HG03159 (cell line): ENCODE results near the gene TNS1.

Source experiments
- ATAC-seq: cut with Tn5 transposase; IDR thresholded peaks from one replicate; pipeline ENCODE4 v1.9.1; 2021; ENCODE audit warnings: mild to moderate bottlenecking, moderate library complexity; ENCODE audit not compliant: unreplicated experiment

TNS1 gene

DNA sequence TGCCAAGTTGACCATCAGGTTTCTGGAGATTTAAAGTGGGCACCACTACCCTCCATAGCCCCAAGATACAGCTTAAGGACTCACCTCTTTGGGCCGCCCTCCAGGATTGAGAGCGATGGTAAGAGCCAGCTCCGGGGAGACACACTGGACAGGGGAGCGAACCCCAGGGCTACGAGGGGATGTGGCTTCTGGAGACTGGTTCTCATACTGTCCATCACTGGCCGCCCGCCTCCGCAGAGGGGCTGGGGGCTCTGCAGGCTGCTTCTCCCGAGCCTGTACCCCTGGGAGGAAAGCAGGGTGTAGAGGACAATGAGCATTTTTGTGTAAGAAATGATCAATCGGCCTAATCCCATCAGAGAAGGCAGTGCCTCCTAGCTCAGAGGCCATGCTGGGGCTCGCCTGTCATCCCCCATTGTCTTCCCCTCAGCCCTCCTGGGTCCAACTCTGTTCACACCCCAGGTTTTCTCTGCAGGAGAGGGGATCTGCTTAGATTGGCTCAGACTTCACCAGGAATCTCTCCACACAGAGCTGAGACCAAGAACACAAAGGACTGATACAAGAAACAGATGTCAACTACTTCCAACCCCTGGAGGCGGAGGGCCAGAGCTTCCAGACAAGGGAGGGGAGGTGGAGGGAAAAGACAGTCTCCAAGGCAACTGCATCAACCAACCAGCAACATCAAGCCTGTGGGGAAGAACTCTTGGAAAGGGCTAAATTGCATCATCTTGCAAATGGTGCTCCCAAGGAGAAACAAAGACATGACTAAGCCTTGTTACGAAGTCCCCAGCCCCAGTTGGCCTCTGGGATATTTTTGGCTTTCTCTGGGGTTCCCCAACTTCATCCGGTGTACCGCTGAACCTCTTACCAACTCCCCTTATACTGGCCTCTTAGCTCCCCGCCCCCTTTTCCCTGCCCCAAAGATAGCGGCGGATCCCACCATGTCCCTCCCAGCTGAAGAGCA is 166.6 kb downstream of the TNS1 start:
- ATAC-seq = no peak

DNA sequence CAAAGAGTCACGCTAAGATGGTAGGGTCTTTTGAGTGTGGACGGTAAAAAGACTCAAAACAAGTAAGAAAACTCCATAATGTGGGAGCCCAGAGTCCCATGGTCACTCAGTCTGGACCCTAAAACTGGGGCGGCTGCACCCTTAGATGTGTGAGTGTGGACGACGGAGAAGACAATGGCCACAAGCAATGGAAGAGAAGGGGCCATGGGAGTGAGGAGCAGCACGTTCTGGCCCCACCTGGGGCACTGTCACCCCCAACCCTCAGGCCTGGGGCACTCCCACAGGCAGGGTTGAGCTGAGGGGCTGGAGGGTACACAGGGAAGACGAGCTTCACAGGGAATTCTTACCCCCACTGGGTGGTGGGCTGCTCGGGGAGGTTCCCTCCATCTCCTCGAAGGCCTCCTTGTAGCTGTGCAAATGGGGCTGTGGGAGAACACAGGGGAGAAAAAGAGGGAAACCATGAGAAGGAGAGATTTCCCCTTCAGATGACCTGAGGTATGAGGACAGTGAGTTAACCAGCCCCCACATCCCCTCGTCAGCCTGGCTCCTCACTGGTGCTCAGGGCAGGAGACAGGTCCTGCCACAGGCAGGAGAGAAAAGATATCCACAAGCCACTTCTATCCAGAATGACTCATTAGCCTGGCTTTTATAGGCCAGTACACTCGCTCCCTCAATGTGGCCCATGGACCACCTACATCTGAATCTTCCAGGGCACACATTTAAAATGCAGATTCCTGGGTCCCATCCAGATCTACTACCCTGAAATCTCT is 167.9 kb downstream of the TNS1 start:
- ATAC-seq = no peak

DNA sequence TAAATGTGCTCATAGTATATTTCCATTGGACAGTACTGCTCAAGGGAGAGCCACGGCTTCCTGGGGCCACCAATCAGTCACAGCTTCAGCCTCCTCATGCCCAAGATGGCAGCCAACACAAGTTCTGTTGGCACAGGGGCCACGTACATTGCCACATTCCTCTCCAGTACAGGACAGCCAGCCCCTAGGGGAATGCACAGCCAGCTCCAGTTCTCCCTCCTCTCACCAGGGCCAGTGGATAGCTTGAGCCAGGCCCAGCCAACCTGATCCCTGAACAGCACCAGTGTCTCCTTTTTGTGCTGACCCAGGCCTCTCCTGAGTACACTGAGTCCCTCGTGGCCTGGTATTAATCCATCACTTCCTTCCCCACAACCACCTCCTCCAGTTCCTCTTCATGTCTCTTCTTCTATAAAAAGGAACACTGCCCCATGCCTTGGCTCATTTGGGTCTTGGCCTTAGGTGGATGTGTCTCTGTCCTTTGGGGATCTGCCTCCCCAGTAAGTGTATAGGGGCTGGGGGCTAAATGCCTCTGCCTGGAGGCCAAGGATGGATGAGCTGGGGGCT is 168.7 kb downstream of the TNS1 start:
- no peak for ATAC-seq

DNA sequence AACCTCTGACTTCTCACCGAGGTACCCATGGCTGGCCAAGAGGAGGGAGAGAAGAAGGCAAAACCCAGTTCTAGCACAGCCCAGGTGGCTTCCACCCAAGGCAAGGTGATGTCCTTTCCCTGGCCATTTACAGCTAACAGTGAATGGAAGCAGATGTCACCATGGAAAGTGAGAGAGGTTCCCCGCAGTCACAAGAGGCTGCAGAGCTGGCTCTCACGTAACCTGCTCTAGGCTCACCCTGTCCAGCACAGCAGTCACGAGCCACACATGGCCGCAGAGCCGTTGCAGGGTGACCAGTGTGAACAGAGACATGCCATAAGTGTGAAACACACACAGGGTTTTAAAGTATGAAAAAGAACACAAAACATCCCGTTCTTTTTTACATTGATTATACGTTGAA is 169.4 kb downstream of the TNS1 start:
- no peak for ATAC-seq

DNA sequence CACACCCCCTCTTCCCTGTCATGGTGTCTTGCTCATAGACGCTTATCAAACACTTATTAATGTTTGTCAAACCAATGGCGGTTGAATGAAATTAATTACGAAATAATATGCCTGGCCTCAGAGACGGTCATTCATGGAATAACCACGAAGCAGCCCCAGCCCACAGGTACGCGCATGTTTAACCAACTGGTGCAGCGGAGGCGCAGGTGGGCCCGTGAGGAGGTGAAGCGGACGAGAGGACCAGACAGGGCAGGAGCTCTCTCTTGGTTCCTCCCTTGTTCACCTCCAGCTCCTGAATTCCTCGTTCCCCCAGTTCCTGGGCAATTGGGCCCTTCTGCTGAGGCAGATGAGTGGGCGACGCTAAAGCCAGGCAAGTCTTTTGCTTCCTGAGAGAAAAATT is 169.8 kb downstream of the TNS1 start:
- no peak for ATAC-seq

DNA sequence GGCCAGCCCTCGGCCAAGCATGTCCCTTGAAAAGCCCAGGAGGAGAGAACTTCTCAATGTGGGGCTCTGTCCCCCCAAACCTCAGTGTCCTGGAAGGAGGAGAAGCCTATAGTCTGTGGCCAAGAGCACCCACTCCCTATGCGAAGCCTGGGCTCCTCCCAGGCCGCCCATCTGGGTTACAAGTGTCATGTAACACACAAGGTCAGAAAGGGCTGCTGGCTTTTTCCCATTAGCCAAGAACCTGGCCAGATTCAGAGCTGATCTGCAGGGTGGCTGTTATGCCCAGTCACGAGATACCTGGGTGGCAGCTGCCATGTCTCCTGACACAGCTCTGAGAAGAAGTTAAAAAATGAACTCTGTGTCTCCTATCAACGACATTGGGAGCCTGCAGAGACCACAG is 170.7 kb downstream of the TNS1 start:
- no peak for ATAC-seq

DNA sequence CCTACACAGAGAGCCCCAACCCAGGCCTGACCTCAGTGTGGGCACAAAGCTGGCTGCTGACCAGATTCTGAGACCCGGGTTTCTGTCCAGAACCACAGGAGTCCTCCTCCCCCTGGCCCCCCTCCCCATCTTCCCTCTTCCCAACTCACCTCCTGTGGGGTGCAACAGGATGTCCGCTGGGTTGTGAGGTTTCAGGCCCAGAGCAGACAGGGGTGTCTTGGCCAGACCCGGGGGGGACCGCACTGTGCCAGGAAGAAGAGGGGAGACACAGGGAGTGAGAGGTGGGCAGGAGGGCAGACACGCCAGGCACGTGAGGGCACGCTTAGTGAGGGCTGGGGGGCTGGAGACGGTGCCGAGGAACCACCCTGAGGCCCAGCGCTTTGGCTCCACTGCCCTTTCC is 171.5 kb downstream of the TNS1 start:
- no peak for ATAC-seq

DNA sequence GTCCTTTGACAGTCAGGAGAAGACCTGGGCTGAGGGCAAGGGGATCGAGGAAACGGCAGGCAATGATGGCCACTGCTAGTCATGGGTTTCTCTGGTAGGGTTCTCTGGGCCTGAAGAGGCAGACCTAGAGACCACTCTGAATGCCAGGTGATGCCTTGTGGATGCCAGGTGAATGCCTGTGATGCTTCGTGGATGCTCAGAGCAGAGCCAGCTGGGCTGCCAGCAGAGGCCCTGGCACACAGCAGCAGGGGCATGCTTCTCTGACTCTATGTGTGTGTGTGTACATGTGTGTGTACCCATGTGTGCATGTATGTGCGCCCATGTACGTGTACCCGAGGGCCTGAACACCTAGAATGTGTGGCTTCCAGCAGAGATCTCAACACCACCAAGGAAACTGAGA is 172.0 kb downstream of the TNS1 start:
- ATAC-seq = no peak

DNA sequence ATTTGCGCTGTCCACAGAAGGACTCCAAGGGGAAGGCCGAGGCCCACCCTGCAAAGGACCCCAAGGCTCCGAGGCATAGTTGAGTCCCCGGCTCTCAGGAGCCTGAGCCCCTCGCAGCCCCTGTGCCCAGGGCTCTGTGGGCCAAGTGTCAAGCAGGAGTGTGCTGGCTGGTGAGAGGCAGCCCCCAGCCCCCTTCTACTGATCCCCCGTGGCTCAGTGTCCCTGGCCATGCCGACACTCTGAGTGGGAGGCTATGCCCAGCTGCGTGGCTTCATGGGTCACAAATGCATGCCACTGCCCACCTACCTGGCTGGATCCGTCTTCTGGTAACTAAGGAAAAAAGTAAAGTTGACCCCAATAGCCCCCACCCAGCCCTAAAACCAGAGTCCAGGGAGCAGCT is 172.7 kb downstream of the TNS1 start:
- no peak for ATAC-seq

DNA sequence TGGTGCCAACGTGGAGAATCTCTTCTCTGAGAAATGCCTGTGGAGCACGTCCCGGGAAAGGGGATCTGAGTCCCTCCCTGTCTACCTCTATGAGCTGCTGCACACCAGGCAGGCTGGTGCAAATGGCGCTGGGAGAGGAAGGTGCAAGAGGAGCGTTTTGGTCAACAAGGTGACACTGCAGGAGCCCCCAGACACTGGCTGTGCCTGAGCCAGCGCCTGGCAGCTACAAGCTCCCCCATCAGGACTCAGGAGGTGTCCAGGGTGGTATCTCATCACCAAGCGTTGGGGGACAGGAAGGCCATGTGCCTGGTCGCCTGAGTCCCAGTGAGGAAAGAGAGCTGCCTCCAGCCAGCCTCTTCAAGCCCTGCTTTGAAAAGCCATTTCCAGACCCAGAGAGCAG is 173.4 kb downstream of the TNS1 start:
- no peak for ATAC-seq

DNA sequence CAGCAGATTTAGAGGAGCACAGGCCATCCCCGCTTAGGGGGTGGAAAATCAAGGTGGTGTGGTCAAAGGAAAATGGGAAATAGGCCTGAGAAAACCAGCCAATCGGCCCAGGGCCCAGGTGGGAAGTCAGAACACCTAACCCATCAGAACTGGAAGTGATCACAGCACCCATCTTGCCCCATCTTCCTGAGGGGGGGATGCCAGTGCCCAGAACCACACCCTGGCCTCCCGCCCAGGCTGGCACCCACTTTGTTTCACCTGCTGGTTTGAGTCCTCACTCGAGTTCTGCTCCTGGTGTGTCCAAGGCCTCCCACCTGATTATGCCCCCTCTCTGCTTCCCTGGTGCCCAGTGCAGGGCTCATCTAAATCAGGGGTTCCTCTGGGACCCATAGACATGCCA is 174.5 kb downstream of the TNS1 start:
- no peak for ATAC-seq

DNA sequence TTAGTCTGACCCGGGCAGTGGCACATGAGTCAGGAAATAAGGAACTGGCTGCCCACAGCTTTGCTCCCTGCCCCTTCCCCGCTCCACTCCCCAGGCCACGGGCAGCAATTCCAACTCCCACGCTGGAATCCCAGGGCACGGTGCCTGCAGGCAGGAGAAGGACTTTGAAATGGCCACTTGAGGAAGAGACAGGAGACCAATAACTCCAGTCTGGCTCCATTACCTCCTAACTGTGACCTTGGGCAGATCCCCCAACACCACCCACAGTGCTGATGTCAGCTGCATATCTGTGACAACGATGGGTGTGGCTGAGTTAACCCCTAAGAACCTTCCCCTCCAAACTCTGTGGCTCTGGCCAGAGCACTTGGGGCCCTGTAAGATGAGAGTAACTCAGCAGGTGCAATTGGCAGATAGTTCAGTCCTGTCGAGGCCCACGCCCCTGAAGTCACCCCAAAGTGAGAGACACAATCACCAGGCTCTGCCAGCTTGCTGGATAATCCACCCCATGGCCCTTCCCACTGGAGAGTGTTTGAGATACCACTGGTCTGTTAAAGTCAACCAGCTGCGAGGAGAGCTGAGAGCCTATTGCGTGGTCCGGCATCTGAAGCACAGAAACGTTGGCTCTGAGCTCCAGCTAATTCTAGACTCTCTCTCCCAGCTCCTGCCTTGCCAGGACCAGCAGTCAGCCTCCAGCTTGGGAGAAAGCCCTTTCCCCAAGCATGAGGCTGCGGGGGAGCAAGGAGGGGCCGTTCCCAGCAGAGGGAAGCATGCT is 175.2 kb downstream of the TNS1 start:
- no peak for ATAC-seq

DNA sequence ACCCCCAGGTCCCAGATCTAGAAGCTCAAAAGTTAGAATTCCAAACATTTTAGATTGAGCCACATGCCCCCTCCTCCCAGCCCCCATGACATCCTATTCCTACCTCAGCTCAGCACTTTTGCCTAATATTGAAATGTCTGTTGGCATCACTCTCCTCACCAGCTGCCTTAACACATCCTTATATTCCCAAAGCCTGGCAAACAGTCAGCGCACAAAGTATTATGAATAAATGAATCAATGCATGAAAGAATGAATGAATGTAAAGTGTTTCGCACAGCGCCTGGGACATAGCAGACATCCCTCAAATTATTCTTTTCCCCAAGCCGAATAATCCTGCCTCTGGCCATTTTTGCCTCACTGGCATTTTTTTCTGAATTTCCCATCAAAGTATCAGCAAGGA is 175.8 kb downstream of the TNS1 start:
- ATAC-seq = no peak

DNA sequence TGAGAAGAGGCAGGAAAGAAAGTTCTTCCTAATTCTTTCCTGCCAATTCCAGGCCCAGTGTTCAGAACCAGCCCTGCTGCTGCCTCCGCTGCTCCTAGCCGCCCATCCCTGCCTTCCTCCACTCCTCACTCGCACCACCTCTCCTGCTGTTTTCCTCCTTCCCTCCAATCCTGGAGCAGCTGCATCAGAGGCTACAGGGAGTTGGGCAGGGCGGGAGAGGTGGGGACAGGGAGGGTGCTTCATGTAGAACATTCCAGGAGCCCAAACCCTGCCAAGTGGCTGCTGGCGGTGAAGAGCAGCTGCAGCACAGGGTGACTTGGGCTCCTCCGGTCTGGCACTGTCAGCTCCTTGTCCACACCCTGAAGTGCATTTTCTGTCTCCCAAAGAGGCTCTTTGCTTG is 176.3 kb downstream of the TNS1 start:
- no peak for ATAC-seq

DNA sequence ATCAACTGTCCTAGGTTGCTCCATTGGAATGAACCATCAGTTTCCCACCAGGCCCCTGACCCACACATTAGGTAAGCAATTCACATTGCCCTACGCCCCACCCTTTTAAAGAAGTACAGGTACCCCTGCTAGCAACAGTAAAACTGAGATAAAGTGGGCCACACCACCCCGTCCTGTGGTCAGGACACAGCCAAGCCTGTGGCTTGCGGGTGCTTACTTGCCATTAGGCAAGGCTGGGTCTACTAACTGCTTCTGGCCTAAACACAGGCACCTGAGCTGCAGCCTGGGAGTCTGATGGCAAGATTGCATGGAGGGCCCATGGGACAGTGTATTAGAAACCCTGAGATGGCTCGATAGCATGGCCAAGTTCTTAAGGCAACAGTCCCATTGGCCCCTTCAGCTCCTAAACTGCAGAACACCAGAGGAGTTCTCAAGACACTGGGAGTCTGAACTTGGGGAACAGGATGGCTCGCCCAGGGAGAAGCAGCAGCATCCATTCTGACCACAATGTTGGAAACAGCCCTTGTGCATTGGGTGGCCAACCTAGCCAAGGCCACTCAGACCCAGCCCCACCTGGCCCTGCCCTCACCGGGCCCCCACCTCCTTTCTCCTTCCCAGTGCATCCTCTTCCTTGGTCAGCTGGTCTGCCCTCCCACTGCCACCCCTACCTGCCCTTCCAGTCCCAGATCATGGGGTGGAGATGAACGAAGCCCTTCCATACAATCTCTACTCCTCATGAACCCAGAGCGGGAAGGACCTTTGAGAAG is 177.1 kb downstream of the TNS1 start:
- ATAC-seq = no peak

DNA sequence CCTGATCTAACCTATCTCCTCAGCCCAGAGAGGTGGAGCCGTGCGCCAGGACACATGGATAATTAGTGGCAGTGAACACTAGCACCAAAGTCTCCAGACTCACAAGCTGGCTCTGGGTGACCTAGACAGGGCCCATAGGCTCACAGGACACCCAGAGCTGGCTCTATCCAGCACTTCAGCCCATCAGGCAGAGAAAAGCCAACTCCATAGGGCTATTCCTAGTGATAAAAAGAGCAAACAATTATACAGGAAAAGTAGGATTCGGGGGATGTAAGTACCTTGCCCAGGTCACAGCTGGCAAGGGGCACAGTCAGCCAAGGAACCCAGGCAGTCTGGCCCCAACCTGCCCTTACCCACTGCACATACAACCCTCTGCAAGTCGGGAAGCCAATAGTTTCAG is 178.6 kb downstream of the TNS1 start:
- no peak for ATAC-seq

DNA sequence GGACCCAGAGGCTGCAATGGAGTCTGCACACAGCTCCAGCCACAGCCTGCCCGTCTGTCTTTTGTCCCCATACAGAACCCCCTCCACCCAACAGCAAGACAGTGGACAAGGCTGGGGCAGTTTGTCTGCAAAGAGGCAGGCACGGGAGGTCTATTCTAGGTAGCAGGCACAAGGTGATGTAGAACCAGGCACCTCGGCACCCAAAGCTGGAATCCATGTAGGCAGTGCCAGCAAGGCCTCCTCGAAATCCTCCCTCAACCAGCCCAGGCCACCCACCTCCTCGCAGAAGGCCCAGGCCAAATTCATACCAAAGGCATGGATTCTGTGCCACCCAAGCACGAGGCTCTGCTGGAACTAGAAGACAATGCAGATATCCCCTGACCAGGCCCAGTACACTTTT is 179.2 kb downstream of the TNS1 start:
- no peak for ATAC-seq

DNA sequence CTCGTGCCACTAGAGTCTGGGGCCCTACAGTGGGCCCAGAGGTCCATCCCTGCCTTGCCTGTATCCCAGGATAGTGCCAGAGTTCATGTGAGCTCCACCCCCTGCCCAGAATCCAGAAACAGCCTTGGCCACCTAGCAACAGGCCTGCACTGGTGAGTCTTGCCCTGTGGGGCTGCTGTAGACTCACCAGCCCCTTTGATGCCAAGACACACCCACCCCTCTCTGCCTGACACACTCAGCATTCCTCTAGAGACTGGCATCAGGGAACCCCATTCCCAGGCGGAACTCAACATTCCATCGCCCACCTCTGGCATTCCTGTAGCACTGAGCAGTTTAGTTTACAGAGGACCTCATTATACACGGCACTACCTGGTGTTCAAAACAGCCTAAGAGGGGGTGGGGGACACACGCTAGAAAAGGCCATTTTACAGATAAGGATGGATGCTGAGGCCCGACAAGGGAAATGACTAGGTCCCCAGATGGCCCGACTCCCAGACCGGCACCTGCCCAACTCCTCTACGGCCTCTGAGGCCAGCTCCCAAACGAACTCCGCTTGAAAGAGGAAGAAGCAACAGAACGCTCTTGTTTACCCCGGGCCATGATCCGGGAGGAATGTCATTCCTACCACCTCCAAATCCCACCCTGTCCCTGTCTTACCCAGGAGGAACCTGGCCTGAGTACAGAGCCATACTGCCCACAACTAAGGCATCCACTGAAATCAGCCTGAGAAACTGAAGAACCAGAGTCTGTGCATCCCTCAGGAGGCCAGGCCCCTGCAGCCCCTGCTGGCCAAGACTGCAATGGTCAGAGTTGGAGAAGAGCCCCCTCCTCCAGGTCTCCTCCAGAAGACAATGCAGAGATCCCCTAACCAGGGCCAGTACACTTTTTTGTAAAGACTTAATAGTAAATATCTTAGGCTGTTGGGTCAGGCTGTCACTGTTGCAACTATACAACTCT is 180.2 kb downstream of the TNS1 start:
- ATAC-seq = no peak

DNA sequence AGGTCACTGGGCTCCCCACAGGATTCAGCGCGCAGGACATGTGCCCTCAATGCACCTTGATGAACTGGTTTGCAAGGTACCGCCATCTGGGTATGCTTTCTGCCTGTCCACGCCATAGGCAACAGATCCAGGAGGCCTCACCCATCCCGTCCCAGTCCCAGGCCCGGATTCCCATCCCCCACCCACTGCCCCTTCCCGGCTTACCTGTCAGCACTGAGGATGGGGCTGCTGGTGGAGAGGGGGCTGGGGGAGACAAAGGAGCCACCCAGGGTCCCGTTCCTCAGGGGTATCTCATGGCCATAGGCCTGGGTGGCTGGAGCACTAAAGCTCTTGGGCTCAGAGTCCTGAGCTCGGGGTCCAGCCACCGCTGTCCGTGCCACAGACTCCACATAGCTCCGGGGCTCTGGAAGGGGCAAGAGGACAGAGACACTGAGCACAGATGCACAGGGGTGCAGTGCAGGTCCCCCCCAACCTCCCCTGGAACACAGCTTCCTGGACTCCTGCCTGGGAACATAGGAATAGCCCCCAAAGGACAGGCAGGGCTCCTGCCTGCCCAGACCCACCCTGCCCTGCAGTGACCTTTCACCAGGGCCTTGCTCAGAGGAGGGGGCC is 181.2 kb downstream of the TNS1 start:
- ATAC-seq = no peak
